HG03108 (cell line): ENCODE results near the gene FOXN1.

Source experiments
- ATAC-seq: cut with Tn5 transposase; IDR thresholded peaks from one replicate; pipeline ENCODE4 v1.9.1; 2021; ENCODE audit warnings: moderate library complexity; ENCODE audit not compliant: unreplicated experiment

The FOXN1 gene

DNA sequence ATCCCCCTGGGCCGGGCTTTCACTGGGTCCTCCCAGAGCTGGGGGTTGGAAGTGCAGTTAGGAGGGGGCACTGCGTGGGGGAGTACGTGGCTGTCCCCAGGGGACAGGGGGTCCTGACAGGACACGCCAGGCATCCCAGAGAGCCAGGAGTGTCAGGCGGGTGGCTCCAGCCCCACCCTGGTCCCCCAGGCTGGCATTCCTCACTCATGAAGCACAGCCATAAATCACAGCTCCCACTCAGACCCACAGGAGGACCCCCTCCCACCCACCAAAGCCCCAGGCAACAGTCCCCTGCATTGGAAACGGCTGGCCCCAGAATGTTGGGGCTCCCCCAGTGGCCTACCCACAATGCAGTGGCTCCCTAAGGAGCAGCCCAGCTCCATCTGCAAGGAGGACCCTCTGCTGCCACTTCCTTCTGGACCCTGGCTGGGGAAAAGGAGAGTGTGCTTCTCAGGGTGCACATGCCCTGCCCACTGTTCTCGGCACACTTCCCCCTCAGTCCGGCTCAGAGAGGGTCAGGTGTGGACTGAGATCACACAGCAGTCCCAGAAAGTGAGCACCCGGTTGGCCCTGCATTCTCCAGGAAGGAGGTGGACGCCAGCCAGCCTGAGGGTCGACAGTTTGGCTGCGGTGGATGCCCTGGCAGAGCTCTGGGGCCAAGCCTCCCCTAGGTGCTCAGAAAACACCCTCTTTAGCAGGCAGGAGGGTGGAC lies 7.3 kb upstream of the FOXN1 start:
- no peak for ATAC-seq

GRCh38 chr17:28499364-28499664 lies 6.8 kb upstream of the FOXN1 start:
- no peak for ATAC-seq

DNA sequence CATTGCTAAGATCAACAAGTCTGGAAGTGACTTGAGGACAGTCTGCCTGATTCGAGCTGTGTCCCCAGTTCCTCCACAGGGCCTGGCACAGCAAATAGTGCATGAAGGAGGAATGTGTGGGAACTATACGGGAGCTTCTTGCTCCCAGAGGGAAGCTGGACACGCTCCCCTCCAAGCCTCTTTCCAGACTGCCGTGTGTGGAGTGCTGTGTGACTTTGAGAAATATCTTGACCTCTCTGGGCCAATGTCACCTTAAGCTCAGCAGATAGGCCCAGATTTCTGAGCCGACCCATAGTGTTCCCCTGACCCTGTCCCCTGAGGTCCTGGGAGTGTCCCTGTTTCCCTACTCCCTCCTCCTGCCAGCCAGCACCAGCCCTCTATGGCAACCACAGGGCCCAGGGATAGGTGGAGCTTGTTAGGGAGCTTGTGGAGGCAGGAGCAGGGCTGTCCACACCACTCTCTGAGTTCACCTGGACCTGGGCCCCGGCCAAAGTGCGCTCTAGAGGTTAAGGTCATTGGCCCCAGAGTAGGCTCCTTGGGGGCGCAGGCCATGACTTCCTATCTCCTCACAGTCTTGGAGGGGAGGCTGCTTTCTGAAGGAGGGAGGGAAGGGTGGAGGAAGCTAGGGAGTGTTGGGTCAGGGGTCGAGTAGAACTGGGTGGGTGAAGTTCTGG lies 6.3 kb upstream of the FOXN1 start:
- ATAC-seq = no peak

- no peak for ATAC-seq
Measured at GRCh38 chr17:28500712-28501379, 5.3 kb upstream of the FOXN1 start.

- no peak for ATAC-seq
Measured at GRCh38 chr17:28501421-28502284, 4.5 kb upstream of the FOXN1 start.

GRCh38 chr17:28503420-28503819 lies 2.7 kb upstream of the FOXN1 start:
- no peak for ATAC-seq

- ATAC-seq = no peak
Measured at GRCh38 chr17:28506763-28507487, 777 bp downstream of the FOXN1 start.

DNA sequence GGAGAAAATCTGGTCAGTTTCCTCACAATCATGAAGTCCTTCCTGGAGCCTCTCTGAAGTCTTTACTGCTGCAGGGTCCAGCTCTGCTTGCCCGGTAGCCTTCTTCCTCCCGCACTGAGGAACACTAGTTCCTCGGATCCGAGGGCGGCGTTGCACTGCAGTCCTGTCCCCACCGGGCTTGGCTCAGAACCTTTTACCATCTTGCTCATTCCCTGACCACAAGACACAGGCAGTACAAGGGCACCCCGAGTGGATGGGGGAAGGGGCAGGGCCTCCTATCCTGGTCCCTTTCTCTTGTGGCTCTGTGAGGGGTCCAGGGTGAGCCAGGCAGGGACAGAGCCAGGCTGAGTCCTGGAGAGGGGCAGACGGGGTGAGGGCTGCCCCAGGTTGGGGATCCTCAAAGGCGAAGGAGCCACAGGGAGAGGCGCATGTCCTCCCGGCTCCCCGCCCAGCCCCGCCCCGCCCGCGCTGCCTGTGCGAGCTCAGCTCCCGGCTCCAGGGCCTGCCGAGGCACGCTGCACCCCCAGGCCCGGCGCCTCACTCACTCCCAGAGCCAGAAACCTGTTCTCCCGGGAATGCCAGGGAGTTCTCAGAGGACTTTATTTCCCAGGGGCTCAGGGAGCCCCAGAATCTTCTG lies 1.5 kb downstream of the FOXN1 start:
- no peak for ATAC-seq

DNA sequence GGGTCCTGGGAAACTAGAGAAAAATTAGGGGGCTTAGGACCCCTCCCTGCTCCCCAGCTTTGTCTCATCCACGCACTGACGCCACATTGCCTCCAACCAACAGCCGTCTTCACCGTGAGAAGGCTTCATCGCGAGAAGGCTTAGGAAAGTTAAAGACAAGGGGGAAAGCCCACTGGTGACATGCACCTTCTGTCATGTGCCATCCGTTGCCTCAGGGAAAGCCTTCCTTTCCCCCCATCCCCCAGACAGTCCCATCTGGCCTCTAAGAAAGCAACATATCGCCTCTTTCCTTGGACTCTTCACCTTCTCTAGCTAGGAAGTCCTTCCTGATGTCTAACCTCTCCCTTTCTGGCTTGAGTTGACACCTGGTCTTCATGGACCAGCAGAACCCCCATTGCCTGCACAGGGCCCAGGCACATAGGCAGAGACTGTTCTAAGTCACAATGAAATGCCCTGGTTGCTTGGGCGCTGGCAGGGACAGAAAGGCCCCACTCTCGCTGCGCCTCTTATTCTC lies 2.1 kb downstream of the FOXN1 start:
- ATAC-seq = no peak

GRCh38 chr17:28509789-28510188 lies 3.6 kb downstream of the FOXN1 start:
- no peak for ATAC-seq

- no peak for ATAC-seq
Measured at GRCh38 chr17:28511858-28512461, 5.8 kb downstream of the FOXN1 start.

DNA sequence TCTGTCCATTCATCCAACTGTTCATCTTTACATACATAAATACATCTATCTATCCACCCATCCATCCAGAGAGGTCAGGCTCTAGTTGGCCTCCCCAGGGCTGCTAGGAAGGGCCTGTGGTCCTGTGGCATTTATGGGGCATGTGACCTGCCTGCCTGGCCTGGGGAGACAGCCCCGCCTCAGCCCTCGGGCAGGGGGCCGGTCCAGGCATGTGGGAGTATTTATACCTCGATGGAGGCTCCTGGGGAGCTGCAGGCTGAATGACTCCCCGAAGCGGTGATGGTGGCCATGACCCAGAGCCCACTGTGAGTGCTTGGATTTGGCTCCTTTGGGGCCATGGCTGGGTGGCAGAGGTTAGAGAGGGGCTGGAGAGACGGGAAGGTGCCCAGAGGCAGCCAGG lies 7.3 kb downstream of the FOXN1 start:
- no peak for ATAC-seq

DNA sequence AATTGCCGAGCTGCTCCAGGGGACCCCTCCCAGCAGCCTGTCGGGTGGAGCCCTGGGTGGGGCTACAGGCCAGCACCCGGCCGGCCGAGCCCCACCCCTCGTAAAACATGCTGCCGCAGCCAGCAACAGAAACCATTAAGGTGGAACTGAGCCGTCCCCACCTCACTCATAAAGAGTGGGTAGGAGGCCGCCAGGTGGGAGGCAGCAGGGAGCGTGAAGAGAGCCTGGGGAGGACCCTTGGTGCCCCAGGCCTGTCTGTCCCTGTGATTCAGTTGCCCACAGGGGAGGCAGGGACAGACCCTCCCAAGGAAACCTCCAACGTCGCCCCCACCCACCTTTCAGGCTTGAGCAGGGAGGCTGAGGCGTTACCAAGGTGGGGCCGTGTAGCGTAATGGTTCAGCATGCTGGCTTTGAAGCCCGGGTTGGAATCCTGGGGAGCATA lies 8.4 kb downstream of the FOXN1 start:
- ATAC-seq = no peak

DNA sequence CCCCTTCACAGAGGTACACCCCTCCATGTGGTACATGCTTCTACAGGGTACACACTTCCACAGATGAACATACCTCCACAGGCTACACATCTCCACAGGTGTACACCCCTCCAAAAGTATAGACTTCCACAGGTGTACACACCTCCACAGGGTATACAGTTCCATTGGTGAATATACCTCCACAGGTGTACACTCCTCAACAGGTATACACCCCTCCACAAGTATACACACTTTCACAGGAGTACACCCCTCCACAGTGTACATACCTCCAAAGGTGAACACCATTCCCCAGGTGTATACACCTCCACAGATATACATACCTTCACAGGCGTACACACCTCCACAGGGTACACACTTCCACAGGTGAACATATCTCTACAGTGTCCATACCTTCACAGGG lies 9.4 kb downstream of the FOXN1 start:
- ATAC-seq = no peak

DNA sequence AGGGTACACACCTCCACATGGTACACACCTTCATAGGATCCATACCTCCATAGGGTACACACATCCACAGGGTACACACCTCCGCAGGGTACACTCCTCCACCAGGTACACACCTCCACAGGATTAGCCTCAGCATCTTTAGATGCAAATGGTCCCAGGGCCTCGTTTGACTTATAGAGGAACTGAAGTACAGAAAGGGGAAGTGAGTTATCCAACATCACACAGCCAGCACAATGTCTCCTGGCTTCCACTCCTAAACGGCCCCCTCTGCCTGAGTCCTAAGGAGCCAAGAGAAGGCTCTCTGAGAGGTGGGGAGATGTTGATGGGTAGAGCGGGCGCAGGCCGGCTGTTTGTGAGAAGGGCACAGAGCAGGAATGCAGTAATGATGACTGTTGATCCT lies 12.0 kb downstream of the FOXN1 start:
- ATAC-seq = no peak

- ATAC-seq = no peak
Measured at GRCh38 chr17:28518578-28518977, 12.4 kb downstream of the FOXN1 start.

GRCh38 chr17:28519236-28519635 lies 13.1 kb downstream of the FOXN1 start:
- ATAC-seq = no peak

GRCh38 chr17:28520687-28521086 lies 14.5 kb downstream of the FOXN1 start:
- no peak for ATAC-seq

GRCh38 chr17:28521311-28522085 lies 15.3 kb downstream of the FOXN1 start:
- no peak for ATAC-seq
